SW 1271 (cell line): ENCODE measurements around the gene TFF1.
"Not testable (repeated sequence)": the region's sequence is repeated elsewhere in the genome, so short reads cannot be mapped to it uniquely, and the experiment has no call there.

Experiments used
- DNase-seq, 2 experiments: peaks; one replicate each; lab custom pipeline; 2025; lab: John Stamatoyannopoulos, UW

Gene TFF1

DNA sequence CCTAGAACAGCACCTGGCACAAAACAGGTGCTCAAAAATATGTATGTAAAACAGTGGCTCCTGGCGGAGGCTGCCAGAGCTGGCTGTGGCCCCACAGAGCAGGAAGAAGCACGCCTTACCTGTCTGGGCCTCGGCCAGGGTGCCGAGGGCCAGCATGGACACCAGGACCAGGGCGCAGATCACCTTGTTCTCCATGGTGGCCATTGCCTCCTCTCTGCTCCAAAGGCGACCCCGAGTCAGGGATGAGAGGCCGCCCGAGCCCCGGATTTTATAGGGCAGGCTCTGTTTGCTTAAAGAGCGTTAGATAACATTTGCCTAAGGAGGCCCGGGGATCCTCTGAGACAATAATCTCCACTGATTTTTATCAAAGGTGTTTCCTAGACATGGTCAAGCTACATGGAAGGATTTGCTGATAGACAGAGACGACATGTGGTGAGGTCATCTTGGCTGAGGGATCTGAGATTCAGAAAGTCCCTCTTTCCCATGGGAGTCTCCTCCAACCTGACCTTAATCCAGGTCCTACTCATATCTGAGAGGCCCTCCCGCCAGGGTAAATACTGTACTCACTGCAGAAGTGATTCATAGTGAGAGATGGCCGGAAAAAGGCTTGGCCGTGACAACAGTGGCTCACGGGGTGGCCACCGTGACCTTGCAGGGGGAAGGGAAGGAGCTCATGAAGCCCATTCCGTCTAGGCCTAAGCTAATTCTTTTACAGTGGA lies at the start of gene TFF1:
Gene TFF1, minus strand, starts transcription at position 244 of the 719 bp plus-strand sequence. Its CDS starts 40 bp downstream, at position 204.
- no peak for DNase-seq

DNA sequence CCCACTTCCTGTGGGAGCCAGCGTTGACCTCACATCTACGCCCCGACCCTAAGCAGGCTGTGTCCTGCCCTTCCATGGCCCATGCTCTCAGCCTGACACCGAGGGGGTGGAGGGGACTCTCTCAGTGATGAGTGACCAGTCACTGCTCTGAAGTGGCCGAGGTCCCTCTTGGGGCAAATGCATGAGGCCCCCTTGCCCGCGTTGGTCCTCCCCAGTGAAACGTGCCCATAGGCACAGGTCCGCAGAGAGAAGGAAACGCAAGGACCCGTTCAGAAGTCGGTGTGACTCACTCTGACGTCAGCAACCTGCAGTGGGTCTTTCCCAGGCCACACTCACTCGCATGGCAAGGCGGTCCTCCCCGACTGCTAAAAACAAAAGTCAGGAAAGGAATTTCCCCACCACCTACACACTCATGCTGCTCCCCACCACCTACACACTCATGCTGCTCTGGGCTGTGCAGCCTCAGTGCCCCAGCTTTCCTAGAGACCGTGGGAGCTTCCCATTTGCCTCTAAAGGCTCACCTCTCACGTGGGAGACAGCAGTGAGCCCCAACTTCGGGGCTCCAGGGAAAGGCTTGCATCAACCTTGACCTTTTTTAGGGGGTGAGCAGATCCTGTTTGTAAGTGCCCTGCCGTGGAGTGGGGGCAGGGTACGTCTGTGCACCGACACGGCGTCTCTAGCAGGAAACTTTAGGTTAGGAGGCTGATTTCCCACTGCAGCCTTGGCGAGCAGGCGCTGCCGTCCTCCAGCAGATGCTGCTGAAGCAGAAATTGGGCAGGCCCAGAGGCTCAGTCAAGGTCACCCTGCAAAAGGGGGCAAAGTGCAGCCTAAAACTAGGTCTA lies 48.8 kb upstream of the TFF1 start:
- DNase-seq = no peak

DNA sequence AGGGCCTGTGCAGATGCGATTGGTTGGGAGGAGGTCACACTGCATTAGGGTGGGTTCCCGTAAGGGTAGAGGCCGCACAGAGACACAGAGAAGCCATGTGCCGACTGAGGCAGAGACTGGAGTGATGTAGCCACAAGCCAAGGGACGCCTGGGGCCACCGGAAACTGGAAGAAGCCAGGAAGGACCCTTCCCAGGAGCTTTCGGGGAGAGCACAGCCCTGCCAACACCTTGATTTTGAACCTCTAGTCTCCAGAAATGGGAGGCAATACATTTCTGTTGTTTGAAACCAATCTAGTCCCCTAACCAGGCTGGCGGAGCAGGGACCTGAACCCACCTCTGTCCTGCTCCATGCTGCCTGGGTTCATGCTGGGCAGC lies 48.2 kb upstream of the TFF1 start:
- DNase-seq = no peak

DNA sequence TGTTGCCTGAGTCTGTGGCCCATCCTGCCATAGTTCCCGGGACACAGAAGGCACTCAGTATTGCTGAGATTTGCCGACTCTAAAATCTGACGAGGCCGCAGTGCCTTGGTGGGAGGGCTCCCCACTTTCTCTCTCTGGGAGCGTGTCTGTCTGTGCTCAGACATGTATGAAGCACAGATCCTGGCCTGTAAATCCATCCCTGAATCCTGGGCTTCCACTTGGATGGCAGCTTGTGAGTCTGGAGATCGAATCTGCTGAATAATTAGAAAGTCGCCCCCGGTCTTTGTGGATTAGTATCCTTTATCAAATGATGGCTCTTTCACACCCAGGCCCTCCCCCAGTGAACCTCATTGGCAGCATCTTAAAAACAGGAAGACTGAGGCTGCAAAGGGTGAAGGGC lies 47.7 kb upstream of the TFF1 start:
- DNase-seq = no peak

DNA sequence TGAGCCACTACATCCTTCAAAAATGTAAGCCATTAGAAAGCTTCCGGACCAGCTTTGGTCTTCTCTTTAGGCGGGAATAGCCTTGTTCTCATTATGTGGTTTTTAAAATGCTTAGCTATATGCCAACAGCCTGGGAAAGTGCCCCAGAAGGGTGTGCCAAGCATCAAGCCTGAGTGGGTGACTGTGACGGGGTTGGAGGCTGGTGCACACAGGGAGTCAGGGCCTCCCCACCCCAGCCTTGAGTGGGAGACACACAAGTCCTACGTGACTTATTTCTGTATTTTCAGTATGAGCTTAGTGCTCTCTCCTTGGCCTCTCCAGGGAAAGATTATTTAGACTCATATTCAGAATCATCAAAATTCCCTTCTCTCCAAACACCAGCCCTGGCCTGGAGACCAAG lies 47.2 kb upstream of the TFF1 start:
- no peak for DNase-seq

DNA sequence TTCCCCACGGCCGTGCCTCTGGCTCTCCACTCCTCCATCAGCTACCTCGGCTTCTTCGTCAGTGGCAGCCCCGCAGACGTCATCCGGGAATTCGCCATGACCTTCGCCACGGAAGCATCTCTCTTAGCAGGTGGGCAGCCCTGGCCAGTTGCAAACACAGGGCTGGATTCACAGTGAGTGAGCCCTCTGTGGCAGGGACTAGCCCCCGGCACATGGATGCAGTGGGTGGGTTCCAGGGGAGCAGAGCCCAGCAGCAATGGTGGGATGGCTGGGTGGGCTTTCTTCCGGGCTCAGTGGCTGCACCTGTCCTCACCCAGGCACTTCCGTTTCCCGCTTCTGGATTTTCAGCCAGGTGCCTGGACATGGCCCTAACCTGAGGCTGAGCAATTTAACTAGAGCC lies 46.8 kb upstream of the TFF1 start:
- DNase-seq = no peak

DNA sequence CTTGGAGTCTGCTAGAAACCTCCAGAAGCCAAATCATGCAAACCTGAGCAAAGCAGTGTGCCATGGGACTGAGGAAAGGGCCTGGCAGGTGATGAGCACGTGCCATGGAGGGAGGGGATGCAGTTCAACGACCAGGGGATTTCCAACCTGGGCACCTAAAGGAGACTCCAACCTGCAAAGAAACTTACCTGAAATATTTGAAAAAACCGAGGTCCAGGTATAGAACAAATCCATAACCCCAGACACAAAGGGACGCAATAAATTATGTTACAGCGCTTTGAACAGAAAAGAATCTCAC lies 46.2 kb upstream of the TFF1 start:
- DNase-seq = no peak

DNA sequence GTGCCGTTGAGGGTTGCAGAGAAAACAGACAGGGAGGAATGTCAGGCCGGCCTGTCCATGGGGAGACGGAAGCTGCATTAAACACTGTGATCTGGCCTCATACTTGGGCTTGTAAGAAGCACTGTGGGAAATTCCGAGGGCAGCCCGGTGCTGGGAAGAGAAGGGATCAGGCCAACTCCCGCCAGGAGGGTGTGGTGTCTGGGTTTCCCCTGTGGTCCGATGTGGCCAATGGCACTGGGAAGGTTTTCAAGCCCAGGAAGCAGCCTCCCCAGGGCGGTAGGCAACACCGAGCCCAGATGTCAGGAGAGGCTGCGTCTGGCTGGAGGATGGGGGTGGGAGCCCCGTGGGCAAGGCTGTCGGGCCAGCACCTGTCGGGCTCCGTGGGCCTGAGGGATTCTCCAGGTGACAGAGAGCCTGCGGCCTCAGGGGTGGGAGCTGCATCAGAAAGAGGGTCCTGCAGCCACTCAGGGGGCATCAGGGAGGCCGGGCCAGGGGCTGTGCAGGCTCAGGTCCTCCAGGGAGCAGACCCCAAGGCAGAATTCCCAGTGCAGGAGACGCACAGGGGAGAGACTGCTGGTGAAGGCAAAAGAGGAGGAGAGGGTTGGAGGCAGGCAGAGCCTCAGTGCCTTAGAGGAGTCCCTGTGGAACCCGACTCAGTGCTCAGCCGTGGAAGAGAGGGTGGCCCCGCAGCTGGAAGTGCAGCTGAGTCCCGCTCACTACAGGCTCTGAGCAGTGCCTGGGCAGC lies 45.7 kb upstream of the TFF1 start:
- DNase-seq = no peak

DNA sequence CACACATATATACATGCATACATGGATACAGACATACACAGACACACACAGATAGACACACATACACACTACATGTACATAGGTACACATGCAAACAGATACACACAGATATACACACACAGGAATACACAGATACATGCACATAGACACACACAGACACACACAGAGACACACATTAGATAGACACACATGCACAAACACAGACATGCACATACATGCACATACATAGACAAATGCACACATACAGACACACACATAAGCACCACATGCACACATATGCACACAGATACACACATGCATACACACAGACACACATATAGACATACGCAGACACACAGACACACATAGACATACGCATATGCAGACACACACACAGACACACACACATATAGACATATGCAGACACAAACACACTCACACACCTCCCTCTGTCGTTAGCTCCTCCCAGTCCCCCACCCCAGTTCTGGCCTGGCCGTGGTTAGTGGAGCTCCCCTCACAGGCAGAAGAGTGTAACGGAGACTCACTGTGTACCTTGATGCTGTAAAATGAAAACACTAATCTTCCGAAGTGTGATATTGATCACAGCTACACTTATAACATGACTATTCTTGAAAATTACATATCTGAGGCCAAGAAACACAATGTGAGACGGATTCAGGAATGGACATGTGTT lies 45.0 kb upstream of the TFF1 start:
- DNase-seq = no peak

DNA sequence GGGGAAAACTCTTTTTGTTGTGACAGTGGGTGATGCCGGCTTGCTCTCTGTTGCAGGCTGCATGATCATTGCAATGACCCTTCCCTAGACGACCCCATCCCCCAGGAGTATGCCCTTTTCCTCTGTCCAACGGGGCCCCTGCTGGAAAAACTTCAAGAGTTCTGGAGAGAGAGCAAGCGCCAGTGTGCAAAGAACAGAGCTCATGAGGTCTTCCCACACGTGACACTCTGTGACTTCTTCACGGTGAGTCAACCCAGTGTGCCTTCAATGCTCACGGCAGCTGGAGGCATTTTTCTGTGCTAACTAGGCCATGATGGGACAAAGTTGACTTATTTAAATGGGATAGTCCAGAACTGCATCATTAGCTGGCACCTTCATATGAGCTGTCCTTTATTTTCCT lies 43.0 kb upstream of the TFF1 start:
- no peak for DNase-seq

DNA sequence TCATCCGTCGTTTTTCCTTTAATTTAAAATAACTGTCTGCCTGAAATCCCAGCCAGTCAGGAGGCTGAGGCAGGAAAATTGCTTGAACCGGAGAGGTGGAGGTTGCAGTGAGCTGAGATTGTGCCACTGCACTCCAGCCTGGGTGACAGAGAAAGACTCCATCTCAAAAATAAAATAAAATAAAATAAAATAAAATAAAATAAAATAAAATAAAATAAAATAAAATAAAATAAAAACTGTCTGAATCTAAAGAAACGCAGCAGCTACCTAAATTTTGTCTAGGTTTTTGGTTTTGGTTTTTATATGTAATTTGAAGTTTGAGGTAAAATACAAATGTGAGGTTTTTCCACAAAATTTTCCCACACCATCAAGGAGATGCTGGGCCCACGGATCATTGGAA lies 42.4 kb upstream of the TFF1 start:
- DNase-seq = not testable (repeated sequence)

DNA sequence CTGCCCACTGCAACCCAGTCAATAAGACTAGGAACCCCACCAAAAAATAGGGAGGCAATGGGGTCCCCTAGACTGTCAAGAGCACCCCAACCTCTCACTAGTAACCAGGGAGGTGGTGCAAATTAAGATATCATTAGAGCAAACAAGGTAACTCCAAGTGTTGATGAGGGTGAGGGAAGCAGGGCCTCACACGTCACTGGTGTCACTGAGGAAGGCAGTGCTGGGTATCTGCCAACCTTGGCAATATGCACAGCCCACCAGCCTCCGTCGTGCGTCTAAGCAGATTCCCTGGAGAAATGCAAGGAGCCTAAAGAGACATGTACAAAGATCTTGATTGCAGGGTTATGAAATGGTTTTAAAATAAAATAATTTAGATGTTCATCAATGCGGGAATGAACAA lies 41.1 kb upstream of the TFF1 start:
- no peak for DNase-seq

DNA sequence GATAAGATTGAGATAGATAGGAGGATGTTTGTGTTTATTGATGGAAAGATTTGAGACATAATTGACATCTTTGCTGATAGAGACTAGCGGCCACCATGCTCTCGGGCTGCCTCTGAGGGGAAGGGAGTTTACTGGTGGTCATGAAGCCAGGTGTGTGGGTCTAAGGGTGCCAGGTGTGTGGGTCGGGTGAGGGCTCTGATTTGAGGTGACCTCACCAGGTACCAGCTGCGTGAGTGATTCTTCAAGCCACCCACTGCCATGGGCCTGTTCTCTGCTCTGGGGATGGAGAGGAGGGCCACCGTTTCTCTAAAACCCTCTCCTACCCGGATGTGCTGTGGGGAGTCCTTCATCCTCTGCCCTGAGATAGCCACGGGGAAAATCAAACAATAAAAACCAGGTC lies 40.5 kb upstream of the TFF1 start:
- DNase-seq = no peak

DNA sequence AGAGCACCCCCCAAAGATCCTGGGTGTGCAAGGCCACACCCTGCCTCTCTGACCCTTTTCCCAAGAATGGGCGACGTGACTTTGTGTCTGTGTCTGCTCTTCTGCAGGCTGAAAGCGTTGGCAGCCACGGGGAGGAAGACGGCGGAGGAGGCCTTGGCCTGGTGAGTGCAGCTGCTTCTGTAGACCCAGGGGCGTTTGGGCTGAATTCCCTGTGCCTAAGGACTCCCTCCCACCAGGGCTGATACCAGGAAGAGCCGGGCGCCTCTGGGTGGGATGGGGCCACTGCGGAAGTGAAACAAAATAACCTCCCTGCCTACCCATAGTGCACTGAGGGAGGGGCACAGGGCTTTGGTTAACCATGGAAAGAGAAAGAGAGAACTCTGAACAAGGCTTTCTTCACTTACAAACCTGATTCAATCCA lies 39.9 kb upstream of the TFF1 start:
- DNase-seq = no peak

DNA sequence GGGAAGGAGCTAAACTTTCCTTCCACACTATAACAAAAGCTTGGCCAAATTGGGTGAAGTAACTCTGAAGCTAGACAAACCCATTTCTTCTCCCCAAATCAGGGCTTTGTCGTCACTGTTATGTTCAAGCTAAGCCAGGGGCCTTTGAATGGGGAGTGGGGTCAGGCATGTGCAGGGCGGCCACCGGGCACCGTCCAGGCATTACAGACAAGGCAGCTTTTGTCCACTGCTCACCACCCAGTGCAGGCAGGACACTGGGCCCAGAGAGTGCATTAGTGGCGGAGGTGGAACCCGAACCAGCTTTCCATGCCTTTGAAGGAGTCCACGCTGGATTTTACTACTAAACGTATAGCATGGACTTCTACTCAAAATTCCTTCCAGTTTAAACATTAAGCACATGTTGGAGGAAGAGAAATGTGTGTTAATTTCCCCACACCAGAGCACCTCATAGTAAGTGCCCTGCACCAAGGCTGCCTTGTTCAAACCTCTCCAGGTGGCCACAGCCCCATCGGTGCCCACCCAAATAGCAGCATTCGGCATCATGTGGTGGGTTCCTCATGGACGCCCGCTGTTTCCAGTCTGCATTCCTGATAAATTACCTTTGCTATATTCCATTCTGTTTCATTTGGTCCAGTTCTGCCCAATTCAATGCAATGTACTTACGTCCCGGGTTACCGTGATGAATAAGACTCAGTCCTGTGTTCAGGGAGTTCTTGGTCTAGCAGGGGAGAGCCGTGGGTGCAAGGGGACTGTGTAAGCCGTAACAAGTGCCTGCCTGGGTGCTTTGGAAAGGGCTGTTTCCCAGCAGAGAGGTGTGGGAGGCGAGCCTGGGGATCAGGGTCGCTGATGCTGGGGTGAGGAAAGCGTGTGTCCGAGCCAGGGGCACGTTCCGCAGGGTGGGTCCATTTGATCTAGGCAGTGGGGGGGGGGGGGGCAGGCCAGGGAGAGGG lies 39.0 kb upstream of the TFF1 start:
- no peak for DNase-seq

DNA sequence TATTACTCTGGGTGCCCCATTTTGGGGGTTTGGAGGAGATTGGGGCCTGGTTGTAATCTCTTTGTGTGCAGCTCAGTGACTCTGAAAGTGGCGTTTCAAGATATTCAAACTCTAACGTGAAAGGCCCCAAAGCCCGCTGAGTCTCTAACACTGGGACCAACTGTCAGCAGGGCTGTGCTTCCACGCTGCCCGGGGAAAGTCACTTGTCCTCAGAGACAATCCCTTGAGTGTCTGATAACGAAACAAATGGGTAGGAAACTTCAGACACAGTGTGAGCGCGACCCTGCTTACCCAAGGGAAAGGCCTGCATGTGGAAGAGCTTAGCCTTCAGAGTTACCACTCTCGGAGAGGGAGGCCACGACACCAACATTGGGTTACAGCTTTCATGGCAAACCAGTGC lies 38.2 kb upstream of the TFF1 start:
- no peak for DNase-seq

DNA sequence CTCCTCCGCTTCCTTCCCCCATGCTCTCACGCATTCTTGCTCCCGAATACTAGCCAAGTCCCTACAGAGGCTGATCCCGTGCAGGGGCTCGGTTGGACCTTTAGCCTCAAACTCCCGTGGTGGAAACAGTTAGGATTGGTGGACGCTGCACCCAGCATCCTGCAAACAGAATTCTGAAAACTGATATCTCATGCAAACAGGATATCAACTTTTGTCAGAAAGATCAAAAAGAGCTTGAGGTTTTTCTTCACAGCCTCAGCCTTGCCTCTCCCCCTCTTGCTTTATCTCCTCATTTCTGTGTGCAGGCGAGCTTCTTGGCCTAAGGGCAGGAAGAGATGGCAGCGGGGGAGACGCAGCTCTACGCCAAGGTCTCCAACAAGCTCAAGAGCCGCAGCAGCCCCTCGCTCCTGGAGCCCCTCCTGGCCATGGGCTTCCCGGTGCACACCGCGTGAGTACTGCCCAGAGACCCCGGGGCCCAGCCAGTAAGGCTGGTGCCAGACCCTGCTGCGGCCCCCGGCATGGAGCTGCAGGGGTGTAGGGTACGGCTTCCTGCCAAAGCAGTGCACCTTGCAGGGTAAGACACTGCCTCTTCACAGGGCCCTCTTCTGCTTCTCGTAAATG lies 37.4 kb upstream of the TFF1 start, which contains the start of gene UBASH3A:
Gene UBASH3A, plus strand, starts transcription at position 292 of the 621 bp plus-strand sequence. Its CDS starts 44 bp downstream, at position 336.
- no peak for DNase-seq

DNA sequence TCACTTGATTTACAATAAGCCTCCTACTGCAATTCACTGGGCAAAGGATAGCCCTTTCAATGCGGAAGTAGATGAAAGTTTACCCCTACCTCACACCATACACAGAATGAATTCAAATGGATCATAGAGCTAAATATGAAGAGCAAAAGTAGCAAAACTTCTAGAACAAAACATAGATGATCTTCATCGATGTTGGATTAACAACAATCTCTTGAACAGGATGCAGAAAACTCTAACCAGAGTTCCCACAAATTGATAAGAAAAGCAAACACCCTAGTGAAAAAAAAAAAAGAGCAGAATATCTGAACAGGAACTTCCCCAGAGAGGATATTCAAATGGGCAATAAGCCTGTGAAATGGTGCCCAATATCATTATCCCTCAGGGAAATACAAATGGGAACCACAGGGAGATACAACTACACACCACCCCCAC lies 35.5 kb upstream of the TFF1 start:
- DNase-seq = no peak

DNA sequence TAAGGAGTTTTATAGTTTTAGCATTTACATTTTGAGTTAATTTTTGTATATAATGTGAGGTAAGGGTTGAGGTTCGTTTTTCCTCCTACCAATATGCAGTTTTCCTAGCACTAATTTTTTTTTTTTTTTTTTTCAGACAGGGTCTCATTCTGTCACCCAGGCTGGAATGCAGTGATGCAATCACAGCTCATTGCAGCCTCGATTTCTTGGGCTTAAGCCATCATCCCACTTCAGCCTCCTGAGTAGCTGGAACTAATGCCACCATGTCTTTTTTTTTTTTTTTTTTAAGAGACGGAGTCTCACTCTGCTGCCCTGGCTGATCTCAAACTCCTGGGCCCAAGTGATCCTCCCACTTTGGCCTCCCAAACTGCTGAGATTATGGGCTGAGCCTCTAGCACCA lies 34.8 kb upstream of the TFF1 start:
- DNase-seq = no peak

DNA sequence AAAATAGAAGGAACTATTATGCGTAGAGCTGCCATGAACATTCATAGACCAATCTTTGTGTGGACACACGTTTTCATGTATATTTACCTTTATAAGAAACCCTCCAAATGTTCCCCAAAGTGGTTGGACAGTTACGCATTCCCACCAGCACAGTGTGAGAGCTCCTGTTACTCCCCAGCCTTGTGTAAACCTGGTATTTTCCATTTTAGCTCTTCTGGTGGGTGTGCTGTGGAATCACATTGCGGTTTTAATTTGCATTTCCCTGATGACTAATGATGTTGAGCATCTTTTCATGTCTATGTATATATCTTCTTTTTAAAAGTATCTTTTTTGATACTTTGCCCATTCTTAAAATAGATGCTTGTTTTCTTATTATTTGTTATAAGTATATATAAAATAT lies 34.2 kb upstream of the TFF1 start:
- DNase-seq = no peak
